Heart right ventricle (tissue), 16 donors: ENCODE measurements around the gene MAN1C1. TPM values are rescaled to one million over a fixed set of nuclear protein-coding genes. Genes with fewer than 3 reads are reported as not detected.

Experiments used
- ATAC-seq, 8 donors: fragments of 200-7000 bp; cut with Tn5 transposase; one replicate each; pipeline ENCODE4 v1.9.1; 2020; ENCODE audit warnings: mild to moderate bottlenecking in 8 of 8, moderate library complexity in 8 of 8, moderate number of reproducible peaks in 1 of 8
- DNase-seq, 2 donors: peaks; one replicate each; pipeline ENCODE4 v3.0.0-alpha.2; 2020
- H3K27ac ChIP-seq, 10 donors: fragments of 200-600 bp; sonication (generic) in 2 of 10; one replicate each; pipeline versions ENCODE4 v1.5.0 to v1.8.0; 2020 to 2022; ENCODE audit warnings: mild to moderate bottlenecking in 3 of 10
- H3K27me3 ChIP-seq, 7 donors: fragments of 200-600 bp; one replicate each; pipeline ENCODE4 v1.8.0; 2021 to 2022; ENCODE audit warnings: mild to moderate bottlenecking in 2 of 7
- H3K36me3 ChIP-seq, 9 donors: fragments of 200-600 bp; sonication (generic) in 1 of 9; one replicate each; pipeline versions ENCODE4 v1.5.0 to v1.8.0; 2020 to 2022; ENCODE audit warnings: mild to moderate bottlenecking in 2 of 9
- H3K4me1 ChIP-seq, 9 donors: fragments of 200-600 bp; sonication (generic) in 1 of 9; one replicate each; pipeline versions ENCODE4 v1.5.0 to v1.8.0; 2020 to 2022; ENCODE audit warnings: mild to moderate bottlenecking in 4 of 9
- H3K4me3 ChIP-seq, 10 donors: fragments of 200-600 bp; sonication (generic) in 2 of 10; one replicate each; pipeline versions ENCODE4 v1.5.0 to v1.8.0; 2020 to 2022; ENCODE audit warnings: mild to moderate bottlenecking in 7 of 10, moderate library complexity in 2 of 10
- H3K9me3 ChIP-seq, 11 donors: fragments of 200-600 bp in 10 of 11; sonication (generic) in 2 of 11; one replicate each; pipeline versions ENCODE4 v1.5.0 to v1.8.0; 2013 to 2022; ENCODE audit warnings: mild to moderate bottlenecking in 2 of 11, control low read depth in 1 of 11, moderate library complexity in 1 of 11
- CTCF ChIP-seq, 9 donors: fragments of 200-600 bp; sonication (generic) in 2 of 9; IDR thresholded peaks; one replicate each; pipeline versions ENCODE4 v1.5.0 to v1.8.0; 2021 to 2022; ENCODE audit warnings: antibody characterized with exemption in 9 of 9, mild to moderate bottlenecking in 5 of 9, moderate library complexity in 1 of 9
- WGBS, 2 donors: extraction: QIAGEN DNeasy Blood & Tissue Kit; methylation state at CpG; one replicate each; pipeline ENCODE4 v1.1.7; 2013; ENCODE audit warnings: inconsistent platforms in 1 of 2; 5-methylcytosine and 5-hydroxymethylcytosine counted together
- intact Hi-C, 10 donors: fragments of 100-400 bp; cut with DNase I; formaldehyde crosslinking; loops; one replicate each; pipeline versions ENCODE4 v1.11.1 to v1.14.2; 2022
- polyA plus RNA-seq, 2 donors: library from polyadenylated mRNA; stranded (reverse); fragments of 200-250 nt; gene quantifications; one replicate each; pipeline ENCODE4 v1.2.3, GENCODE V29; 2013
- total RNA-seq, 10 donors: library from RNA; stranded (reverse); fragmentation: NEBNext Ultra II Directional in 3 of 10; extraction: Animal tissue kit (Norgen Biotek cat#: 25700) in 3 of 10; gene quantifications; one replicate each; pipeline versions ENCODE4 v1.2.1 to v1.2.4, GENCODE V29; 2021 to 2023
- donor health status: Arrhythmogenic right ventricular cardiomyopathy.
- donor health status: ischemic (EF 13 %, LVEDD 7.1; RV severe dilation, severe dysfunction).
- donor health status: healthy with polysubstance abuse.
- donor health status: DM: no; HTN: yes; CAD: no.
- donor health status: DM: no; HTN: no; CAD: no.
- donor health status: ischemic (EF 25% LVEDD 6.9; RV normal size, moderate dysfunction).
- donor health status: ischemic (EF 25% LVEDD 5.7; RV mildly dilated, moderate dysfunction).
- donor health status: healthy.
- donor health status: DM: yes; HTN: yes; CAD: no.
- donor health status: Ischemic cardiomyopathy.
- donor health status: ischemic (EF 35%, LVEDD 5.7; RV mildly dilated, moderate dysfunction).
- donor health status: nonischemic (EF 11% LVEDD 7.7; RV severe dilation, severe dysfunction).
- donor health status: DM: yes; HTN: yes; CAD: no.
- donor health status: PGD.
- donor health status: ischemic (EF 29% LVEDD 5.4; RV normal size, mild dysfunction).
- donor health status: nonischemic (EF 23%, LVEDD 6.1; RV moderate dilation, normal function).

The MAN1C1 gene
- total and polyA plus RNA-seq, 12 donors, result 9.7 to 23.4 (median 13.4) TPM

GRCh38 chr1:25683731-25684130 lies 67.1 kb downstream of the MAN1C1 start:
- no peak for TF ChIP-seq CTCF (IDR thresholded peaks at IDR 0.05)
- intact Hi-C loops, result loop anchor here in 2 of 10 donors (10.0 kb wide), 1 partner anchor 59 kb away; no protein-coding TSS in a partner anchor

GRCh38 chr1:25684216-25684965 lies 67.8 kb downstream of the MAN1C1 start:
- 67 to 84% methylated on average over 13 of the region's 13 CpGs for WGBS, 2 donors
- Histone ChIP-seq H3K27me3 (no peaks in the 10 kb centered on the region), H3K4me3 (no peak overlapping the region), H3K27ac (peak overlapping the region in 1 of 10 donors; percentile 19), H3K9me3 (no peaks in the 10 kb centered on the region), H3K36me3 (peaks cover 0 to 6% (median 0%) of the 10 kb centered on the region in 9 donors), H3K4me1 (peaks cover 11 to 40% (median 25%) of the 10 kb centered on the region in 9 donors)
- ATAC-seq, result peak in 6 of 8 donors; percentile 19 to 46 (median 27)
- no peak for DNase-seq
- intact Hi-C loops, result loop anchor here in 2 of 10 donors (10.0 kb wide), 1 partner anchor 60 kb away; no protein-coding TSS in a partner anchor
- TF ChIP-seq CTCF (IDR thresholded peaks at IDR 0.05), result no peak

More at GRCh38 chr1:25683731-25684130, 67.1 kb downstream of the MAN1C1 start:
- Histone ChIP-seq H3K36me3 (peaks cover 0 to 6% (median 0%) of the 10 kb centered on the region in 9 donors), H3K4me3 (no peak overlapping the region), H3K27ac (no peak overlapping the region), H3K27me3 (no peaks in the 10 kb centered on the region), H3K9me3 (no peaks in the 10 kb centered on the region), H3K4me1 (peaks cover 8 to 40% (median 25%) of the 10 kb centered on the region in 9 donors)
- ATAC-seq (peak in 3 of 8 donors; percentile 9 to 36 (median 34)), DNase-seq (no peak)
- 16 to 36% methylated on average over 9 of the region's 9 CpGs for WGBS, 2 donors

GRCh38 chr1:25685211-25685750 lies 68.7 kb downstream of the MAN1C1 start:
- H3K4me1 ChIP-seq, result peaks cover 11 to 45% (median 23%) of the 10 kb centered on the region in 9 donors
- H3K27me3 ChIP-seq, result no peaks in the 10 kb centered on the region
- intact Hi-C loops, result loop anchor here in 3 of 10 donors (5.0 to 10.0 kb wide), 2 partner anchors 60 to 63 kb away; no protein-coding TSS in a partner anchor
- no peak overlapping the region for H3K4me3 ChIP-seq
- no peaks in the 10 kb centered on the region for H3K9me3 ChIP-seq
- TF ChIP-seq CTCF (IDR thresholded peaks at IDR 0.05), result no peak
- DNase-seq, result no peak
- H3K36me3 ChIP-seq, result peaks cover 0 to 6% (median 0%) of the 10 kb centered on the region in 9 donors
- WGBS, 2 donors, result 91 to 95% methylated on average over 11 of the region's 11 CpGs
- no peak overlapping the region for H3K27ac ChIP-seq
- no peak for ATAC-seq

GRCh38 chr1:25685938-25686665 lies 69.5 kb downstream of the MAN1C1 start:
- Histone ChIP-seq H3K36me3 (peaks cover 0 to 6% (median 0%) of the 10 kb centered on the region in 9 donors), H3K27ac (peak overlapping the region in 1 of 10 donors; percentile 8), H3K4me1 (peaks cover 11 to 50% (median 23%) of the 10 kb centered on the region in 9 donors), H3K27me3 (no peaks in the 10 kb centered on the region), H3K9me3 (no peaks in the 10 kb centered on the region), H3K4me3 (no peak overlapping the region)
- WGBS, 2 donors, result 90 to 91% methylated on average over 19 of the region's 19 CpGs
- intact Hi-C loops, result loop anchor here in 3 of 10 donors (5.0 to 10.0 kb wide), 2 partner anchors 61 to 64 kb away; no protein-coding TSS in a partner anchor
- peak in 1 of 8 donors; percentile 33 for ATAC-seq
- no peak for DNase-seq
- TF ChIP-seq CTCF (IDR thresholded peaks at IDR 0.05), result no peak
